ENCODE results near the gene MANEAL. TPM values are rescaled to one million over a fixed set of nuclear protein-coding genes. Genes with fewer than 3 reads are reported as not detected.

The MANEAL gene
- total and polyA plus RNA-seq, 2 of the 4 experiments (the other 2 are of a cell fraction), result 0.54 to 0.55 TPM

GRCh38 chr1:37797750-37798345 lies 4.2 kb downstream of the MANEAL start:
- ChIA-PET CTCF (interaction anchor here (1.0 kb wide), 1 partner anchor 10 kb away, joined by 4 read pairs; the partner anchor contains the start of genes C1orf122 and YRDC), POLR2A (ENCODE audit: unreplicated experiment) (no interaction called here)
- Histone ChIP-seq H3K36me3 (ENCODE audit: control insufficient read depth, insufficient read depth, low read length) (peaks cover 10% of the 10 kb centered on the region), H3K56ac (ENCODE audit: extremely low read depth, insufficient read depth, low read length) (no peak overlapping the region), H2AFZ (replicated peaks; ENCODE audit: low read length, poor library complexity) (no peak overlapping the region), H3K27me3 (ENCODE audit: control insufficient read depth, insufficient read depth, low read length) (peaks cover 4% of the 10 kb centered on the region; the same call in 1 of the 2 replicates), H3K18ac (ENCODE audit: low read depth, low read length) (no peak overlapping the region), H3K4me2 (ENCODE audit: low read depth, low read length) (no peak overlapping the region), H2BK20ac (ENCODE audit: low read depth, low read length) (no peak overlapping the region), H4K8ac (ENCODE audit: low read depth in 2 of 2, low read length in 2 of 2) (no peak overlapping the region), H2AK9ac (replicated peaks; ENCODE audit: low read depth, low read length, poor library complexity) (no peak overlapping the region), H2BK15ac (ENCODE audit: low read depth, low read length) (no peak overlapping the region), H2BK120ac (ENCODE audit: low read depth, low read length) (no peak overlapping the region), H3K9me1 (ENCODE audit: insufficient read depth, low read length) (no peaks in the 10 kb centered on the region; the same call in 1 of the 2 replicates), H4K91ac (ENCODE audit: insufficient read depth, low read depth, low read length) (no peak overlapping the region), H2BK5ac (ENCODE audit: low read depth, low read length, poor library complexity, severe bottlenecking) (no peak overlapping the region), H3K4ac (ENCODE audit: low read depth, low read length) (no peak overlapping the region), H3K23ac (ENCODE audit: low read depth, low read length) (no peak overlapping the region), H3K9me3 (ENCODE audit: control insufficient read depth, insufficient read depth, low read length) (no peaks in the 10 kb centered on the region), H4K20me1 (ENCODE audit: insufficient read depth, low read length) (peaks cover 3% of the 10 kb centered on the region; the same call in 1 of the 2 replicates), H4K5ac (ENCODE audit: low read depth, low read length) (no peak overlapping the region), H3K9ac (ENCODE audit: low read depth, low read length) (no peak overlapping the region), H3K79me1 (ENCODE audit: low read depth in 1 of 2, low read length in 2 of 2) (no peaks in the 10 kb centered on the region; a peak in 1 of 4 replicates), H3K14ac (replicated peaks; ENCODE audit: low read depth, low read length) (no peak overlapping the region), H2AK5ac (ENCODE audit: low read depth, low read length) (no peak overlapping the region), H3K27ac (ENCODE audit: insufficient read depth, low read length) (no peak overlapping the region), H3K4me3 (ENCODE audit: insufficient read depth, low read depth, low read length) (no peak overlapping the region), H3K4me1 (ENCODE audit: control insufficient read depth, insufficient read depth, low read length) (peaks cover 2% of the 10 kb centered on the region)
- in situ Hi-C loops (cut with MboI; ENCODE audit: low sequenced_read_pairs) (no loop called here), dilution Hi-C loops (cut with HindIII; ENCODE audit: low sequenced_read_pairs, unreplicated experiment) (no loop called here), intact Hi-C loops (cut with micrococcal nuclease) (no loop called here)
- ATAC-seq (ENCODE audit: low read depth) (peak; percentile 35), DNase-seq (peak; percentile 74)
- BruUV-seq (replicated peaks), result no TSS peak
- no peak for TF ChIP-seq CHD1 (IDR thresholded peaks at IDR 0.05; ENCODE audit: low read depth, low read length)
- 0 out of 2 replicates have a peak, but pooled peaks have one; percentile 10 for TF ChIP-seq CEBPB (IDR thresholded peaks at IDR 0.05; ENCODE audit: low read depth, low read length)
- TF ChIP-seq MXI1 (IDR thresholded peaks at IDR 0.05; ENCODE audit: borderline replicate concordance, low read depth, low read length), result 0 out of 2 replicates have a peak, but pooled peaks have one; percentile 22
- WGBS, 2 experiments (ENCODE audit: extremely low coverage in 2 of 2, insufficient read length in 1 of 2), result 43% methylated on average over 1 of the region's 3 CpGs; no CpG with 5 or more reads in 1 of the 2 experiments
